Measurements from ENCODE around the gene GPI. TPM values are rescaled to one million over a fixed set of nuclear protein-coding genes. Genes with fewer than 3 reads are reported as not detected.
A peak's percentile ranks its signal among the peaks of the same experiment; 100 is the strongest.
"Not testable (repeated sequence)": the region's sequence is repeated elsewhere in the genome, so short reads cannot be mapped to it uniquely, and the experiment has no call there.

GPI gene
- total RNA-seq, 2 experiments from 2014 or later = 686 to 839 TPM

- DNase-seq = no peak
- POLR2A ChIA-PET = no interaction called here
- ATAC-seq = no peak
- H3K9me3 Mint-ChIP-seq (ENCODE audit: low read depth) = no peaks in the 10 kb centered on the region
- no peaks in the 10 kb centered on the region for H3K27me3 Mint-ChIP-seq
- H3K4me3 Mint-ChIP-seq = no peak overlapping the region
- intact Hi-C loops (cut with DNase I, micrococcal nuclease) = no loop called here
- CTCF ChIA-PET = no interaction called here
- H3K4me1 Mint-ChIP-seq = no peaks in the 10 kb centered on the region
- H3K36me3 Mint-ChIP-seq (ENCODE audit: low read depth) = peaks cover 77% of the 10 kb centered on the region
- no peak overlapping the region for H3K27ac Mint-ChIP-seq
These were observed 17.5 kb downstream of the GPI start for GRCh38 chr19:34382471-34382870.

- H3K27me3 Mint-ChIP-seq = no peaks in the 10 kb centered on the region
- ATAC-seq = peak; percentile 18
These were observed 18.6 kb downstream of the GPI start for GRCh38 chr19:34383599-34383998.

GRCh38 chr19:34386645-34387445 is 21.8 kb downstream of the GPI start:
- Mint-ChIP-seq H3K27ac (no peak overlapping the region), H3K27me3 (no peaks in the 10 kb centered on the region), H3K36me3 (ENCODE audit: low read depth) (peaks cover 54% of the 10 kb centered on the region), H3K4me1 (no peaks in the 10 kb centered on the region), H3K4me3 (no peak overlapping the region), H3K9me3 (ENCODE audit: low read depth) (no peaks in the 10 kb centered on the region)
- no peak for ATAC-seq
- intact Hi-C loops (cut with DNase I, micrococcal nuclease) = no loop called here
- POLR2A ChIA-PET = interaction anchor here (0.5 to 1.1 kb wide), 4 partner anchors 13 to 169 kb away, joined by 3 to 6 read pairs (median 3); no protein-coding TSS in a partner anchor
- CTCF ChIA-PET = no interaction called here
- DNase-seq = no peak

More at GRCh38 chr19:34383599-34383998, 18.6 kb downstream of the GPI start:
- DNase-seq = no peak
- no peak overlapping the region for H3K4me3 Mint-ChIP-seq
- no peaks in the 10 kb centered on the region for H3K9me3 Mint-ChIP-seq (ENCODE audit: low read depth)
- peak overlapping the region; percentile 15 for H3K27ac Mint-ChIP-seq
- H3K4me1 Mint-ChIP-seq = no peaks in the 10 kb centered on the region
- ChIA-PET POLR2A (no interaction called here), CTCF (no interaction called here)
- H3K36me3 Mint-ChIP-seq (ENCODE audit: low read depth) = peaks cover 74% of the 10 kb centered on the region
- intact Hi-C loops (cut with DNase I, micrococcal nuclease) = no loop called here

GRCh38 chr19:34387446-34387810 is 22.4 kb downstream of the GPI start:
- H3K36me3 Mint-ChIP-seq (ENCODE audit: low read depth) = peaks cover 48% of the 10 kb centered on the region
- H3K27me3 Mint-ChIP-seq = no peaks in the 10 kb centered on the region
- no peaks in the 10 kb centered on the region for H3K9me3 Mint-ChIP-seq (ENCODE audit: low read depth)
- CTCF ChIA-PET = no interaction called here
- intact Hi-C loops (cut with DNase I, micrococcal nuclease) = no loop called here
- H3K4me1 Mint-ChIP-seq = no peaks in the 10 kb centered on the region
- DNase-seq (no peak), ATAC-seq (no peak)
- POLR2A ChIA-PET = interaction anchor here (0.6 to 1.1 kb wide), 2 partner anchors 14 to 25 kb away, joined by 3 read pairs; no protein-coding TSS in a partner anchor
- no peak overlapping the region for H3K4me3 Mint-ChIP-seq
- no peak overlapping the region for H3K27ac Mint-ChIP-seq

DNA sequence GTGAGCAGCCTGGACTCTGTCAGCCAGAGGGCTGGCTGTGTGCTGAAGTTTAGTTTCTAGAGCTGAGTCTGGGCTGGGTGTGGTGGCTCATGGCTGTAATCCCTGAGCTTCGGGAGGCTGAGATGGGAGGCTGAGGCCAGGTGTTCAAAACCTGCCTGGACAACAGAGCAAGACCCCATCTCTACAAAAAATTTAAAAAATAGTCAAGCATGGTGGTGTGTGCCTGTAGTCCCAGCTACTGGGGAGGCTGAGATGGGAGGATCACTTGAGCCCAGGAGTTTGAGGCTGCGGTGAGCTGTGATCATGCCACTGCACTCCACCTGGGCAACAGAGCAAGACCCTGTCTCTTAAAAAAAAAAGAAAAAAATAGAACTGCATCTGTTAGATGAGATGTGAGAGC is 23.7 kb downstream of the GPI start:
- H3K9me3 Mint-ChIP-seq (ENCODE audit: low read depth); H3K4me3 Mint-ChIP-seq; DNase-seq; H3K27ac Mint-ChIP-seq; H3K27me3 Mint-ChIP-seq; ATAC-seq; H3K4me1 Mint-ChIP-seq; CTCF ChIA-PET; intact Hi-C loops (cut with DNase I, micrococcal nuclease); POLR2A ChIA-PET: not testable (repeated sequence)
- H3K36me3 Mint-ChIP-seq (ENCODE audit: low read depth) = peaks cover 35% of the 10 kb centered on the region

- POLR2A ChIA-PET = no interaction called here
- Mint-ChIP-seq H3K27me3 (no peaks in the 10 kb centered on the region), H3K4me1 (no peaks in the 10 kb centered on the region), H3K36me3 (ENCODE audit: low read depth) (peaks cover 16% of the 10 kb centered on the region), H3K4me3 (no peak overlapping the region), H3K9me3 (ENCODE audit: low read depth) (no peaks in the 10 kb centered on the region), H3K27ac (no peak overlapping the region)
- DNase-seq (no peak), ATAC-seq (peak; percentile 25)
- intact Hi-C loops (cut with DNase I, micrococcal nuclease) = loop anchor here in 1 of 2 experiments (5.0 kb wide), 1 partner anchor 55 kb away; no protein-coding TSS in a partner anchor
- CTCF ChIA-PET = no interaction called here
These were observed 26.8 kb downstream of the GPI start for GRCh38 chr19:34391813-34392212.

DNA sequence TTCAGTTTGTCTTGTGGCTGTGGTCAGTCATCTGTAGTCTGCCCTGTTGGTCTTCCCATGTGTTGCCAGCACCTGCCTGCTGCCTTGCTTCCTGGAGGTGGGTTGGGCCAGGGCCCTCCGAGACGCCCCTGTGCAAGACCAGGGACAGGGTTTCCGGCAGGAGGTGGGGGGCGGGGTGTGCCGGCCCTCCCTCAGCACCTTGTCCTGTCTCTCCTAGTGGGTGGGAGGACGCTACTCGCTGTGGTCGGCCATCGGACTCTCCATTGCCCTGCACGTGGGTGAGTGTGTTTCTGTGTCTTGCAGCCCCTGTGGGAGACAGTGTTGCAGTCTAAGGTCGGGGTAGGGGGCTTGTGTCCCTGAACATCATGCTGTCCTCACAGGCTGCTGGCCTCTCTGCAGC is 28.0 kb downstream of the GPI start:
- Mint-ChIP-seq H3K9me3 (ENCODE audit: low read depth) (no peaks in the 10 kb centered on the region), H3K27ac (no peak overlapping the region)
- POLR2A ChIA-PET = no interaction called here

DNA sequence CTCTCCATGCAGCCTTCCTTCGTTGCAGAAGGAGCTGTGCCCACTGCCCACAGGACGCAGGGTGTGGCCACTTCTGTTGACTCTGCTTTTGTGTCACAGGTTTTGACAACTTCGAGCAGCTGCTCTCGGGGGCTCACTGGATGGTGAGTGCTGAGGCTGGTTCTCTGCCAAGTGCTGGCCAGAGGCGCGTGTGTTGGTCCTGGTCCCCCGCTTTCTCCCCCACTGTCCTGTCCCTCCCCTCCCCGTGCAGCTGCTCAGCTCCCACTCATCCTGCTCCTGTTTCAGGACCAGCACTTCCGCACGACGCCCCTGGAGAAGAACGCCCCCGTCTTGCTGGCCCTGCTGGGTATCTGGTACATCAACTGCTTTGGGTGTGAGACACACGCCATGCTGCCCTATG is 28.6 kb downstream of the GPI start:
- Mint-ChIP-seq H3K4me1 (no peaks in the 10 kb centered on the region), H3K27ac (no peak overlapping the region), H3K4me3 (no peak overlapping the region), H3K36me3 (ENCODE audit: low read depth) (peaks cover 20% of the 10 kb centered on the region), H3K27me3 (no peaks in the 10 kb centered on the region), H3K9me3 (ENCODE audit: low read depth) (no peaks in the 10 kb centered on the region)
- ATAC-seq = no peak
- CTCF ChIA-PET = no interaction called here
- no peak for DNase-seq
- intact Hi-C loops (cut with DNase I, micrococcal nuclease) = loop anchor here (1.0 to 5.0 kb wide), 2 partner anchors 37 to 54 kb away; no protein-coding TSS in a partner anchor
- POLR2A ChIA-PET = no interaction called here

More for the DNA sequence above, 28.0 kb downstream of the GPI start:
- H3K27me3 Mint-ChIP-seq = no peaks in the 10 kb centered on the region
- intact Hi-C loops (cut with DNase I, micrococcal nuclease) = loop anchor here (1.0 to 5.0 kb wide), 2 partner anchors 37 to 54 kb away; no protein-coding TSS in a partner anchor
- H3K4me3 Mint-ChIP-seq = no peak overlapping the region
- H3K4me1 Mint-ChIP-seq = no peaks in the 10 kb centered on the region
- DNase-seq (no peak), ATAC-seq (no peak)
- peaks cover 19% of the 10 kb centered on the region for H3K36me3 Mint-ChIP-seq (ENCODE audit: low read depth)
- CTCF ChIA-PET = no interaction called here

GRCh38 chr19:34397853-34398252 is 32.9 kb downstream of the GPI start:
- no peak overlapping the region for H3K4me3 Mint-ChIP-seq
- intact Hi-C loops (cut with DNase I, micrococcal nuclease) = no loop called here
- ChIA-PET CTCF (interaction anchor here (0.6 to 1.6 kb wide), 2 partner anchors 13 to 32 kb away, joined by 3 to 4 read pairs; no protein-coding TSS in a partner anchor), POLR2A (no interaction called here)
- no peaks in the 10 kb centered on the region for H3K27me3 Mint-ChIP-seq
- DNase-seq = no peak
- no peak for ATAC-seq
- no peaks in the 10 kb centered on the region for H3K4me1 Mint-ChIP-seq
- H3K27ac Mint-ChIP-seq = no peak overlapping the region
- H3K9me3 Mint-ChIP-seq (ENCODE audit: low read depth) = no peaks in the 10 kb centered on the region
- H3K36me3 Mint-ChIP-seq (ENCODE audit: low read depth) = peaks cover 43% of the 10 kb centered on the region

DNA sequence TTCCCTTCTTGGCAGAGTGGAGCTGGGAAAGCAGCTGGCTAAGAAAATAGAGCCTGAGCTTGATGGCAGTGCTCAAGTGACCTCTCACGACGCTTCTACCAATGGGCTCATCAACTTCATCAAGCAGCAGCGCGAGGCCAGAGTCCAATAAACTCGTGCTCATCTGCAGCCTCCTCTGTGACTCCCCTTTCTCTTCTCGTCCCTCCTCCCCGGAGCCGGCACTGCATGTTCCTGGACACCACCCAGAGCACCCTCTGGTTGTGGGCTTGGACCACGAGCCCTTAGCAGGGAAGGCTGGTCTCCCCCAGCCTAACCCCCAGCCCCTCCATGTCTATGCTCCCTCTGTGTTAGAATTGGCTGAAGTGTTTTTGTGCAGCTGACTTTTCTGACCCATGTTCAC is 34.9 kb downstream of the GPI start:
- no peaks in the 10 kb centered on the region for H3K27me3 Mint-ChIP-seq
- H3K27ac Mint-ChIP-seq = no peak overlapping the region
- intact Hi-C loops (cut with DNase I, micrococcal nuclease) = loop anchor here in 1 of 2 experiments (5.0 kb wide), 1 partner anchor 312 kb away; no protein-coding TSS in a partner anchor
- peaks cover 8% of the 10 kb centered on the region for H3K4me1 Mint-ChIP-seq
- no peak for DNase-seq
- ChIA-PET CTCF (no interaction called here), POLR2A (no interaction called here)
- ATAC-seq = no peak
- no peak overlapping the region for H3K4me3 Mint-ChIP-seq
- H3K36me3 Mint-ChIP-seq (ENCODE audit: low read depth) = peaks cover 42% of the 10 kb centered on the region
- no peaks in the 10 kb centered on the region for H3K9me3 Mint-ChIP-seq (ENCODE audit: low read depth)

- intact Hi-C loops (cut with DNase I, micrococcal nuclease) = loop anchor here in 1 of 2 experiments (5.0 kb wide), 1 partner anchor 311 kb away; no protein-coding TSS in a partner anchor
- POLR2A ChIA-PET = interaction anchor here (0.9 kb wide), 1 partner anchor 30 kb away, joined by 3 read pairs; no protein-coding TSS in a partner anchor
- DNase-seq; ATAC-seq; H3K27ac Mint-ChIP-seq; H3K4me3 Mint-ChIP-seq; H3K9me3 Mint-ChIP-seq (ENCODE audit: low read depth); H3K27me3 Mint-ChIP-seq: not testable (repeated sequence)
- CTCF ChIA-PET = interaction anchor here (0.6 kb wide), 1 partner anchor 251 kb away, joined by 4 read pairs; no protein-coding TSS in a partner anchor
- Mint-ChIP-seq H3K36me3 (ENCODE audit: low read depth) (peaks cover 40% of the 10 kb centered on the region), H3K4me1 (peaks cover 11% of the 10 kb centered on the region)
These were observed 35.8 kb downstream of the GPI start for GRCh38 chr19:34400844-34401243.

DNA sequence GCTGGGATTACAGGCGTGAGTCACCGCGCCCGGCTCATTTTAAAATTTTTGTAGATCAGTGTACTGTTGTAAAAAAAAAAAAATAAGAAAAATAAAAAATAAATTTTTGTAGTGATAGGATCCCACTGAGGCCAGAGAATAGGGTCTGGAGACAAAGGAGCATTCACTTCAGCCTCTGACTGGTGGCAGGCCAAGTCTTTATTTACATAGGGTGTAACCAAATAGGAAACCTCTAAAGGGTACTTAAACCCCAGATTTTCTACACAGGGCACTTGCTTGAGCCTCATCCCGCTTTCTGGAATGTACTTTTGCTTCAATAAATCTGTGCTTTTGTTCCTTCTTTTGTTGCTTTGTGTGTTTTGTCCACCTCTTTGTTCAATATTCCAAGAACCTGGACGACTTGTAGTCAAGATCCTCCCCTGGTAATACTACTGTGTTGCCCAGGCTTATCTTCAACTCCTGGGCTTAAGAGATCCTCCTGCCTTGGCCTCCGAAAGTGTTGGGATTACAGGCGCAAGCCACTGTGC is 37.1 kb downstream of the GPI start:
- Mint-ChIP-seq H3K4me1 (peaks cover 15% of the 10 kb centered on the region), H3K27ac (no peak overlapping the region), H3K27me3 (no peaks in the 10 kb centered on the region), H3K36me3 (ENCODE audit: low read depth) (peaks cover 42% of the 10 kb centered on the region), H3K9me3 (ENCODE audit: low read depth) (no peaks in the 10 kb centered on the region), H3K4me3 (no peak overlapping the region)
- no peak for ATAC-seq
- CTCF ChIA-PET = no interaction called here
- intact Hi-C loops (cut with DNase I, micrococcal nuclease) = loop anchor here in 1 of 2 experiments (5.0 kb wide), 1 partner anchor 310 kb away; no protein-coding TSS in a partner anchor
- POLR2A ChIA-PET = no interaction called here
- no peak for DNase-seq

Data from activated CD4-positive, alpha-beta T cell treated with anti-CD3 and anti-CD28 coated beads for 36 hours (primary cell).